ENCODE data around the gene BORCS5. TPM values are rescaled to one million over a fixed set of nuclear protein-coding genes. Genes with fewer than 3 reads are reported as not detected.
A peak's percentile ranks its signal among the peaks of the same experiment; 100 is the strongest.

BORCS5 gene
- total RNA-seq, 1 experiment from 2014 or later: 25.7 TPM

GRCh38 chr12:12357719-12358461, 1.0 kb downstream of the BORCS5 start:
- no peak for TF ChIP-seq CTCF (IDR thresholded peaks at IDR 0.05; ENCODE audit: insufficient read depth in 1 of 2, low read depth in 1 of 2, low read length in 1 of 2, severe bottlenecking in 1 of 2, unreplicated experiment in 1 of 2)
- POLR2A ChIA-PET: interaction anchor here (0.6 to 2.2 kb wide), 11 partner anchors 8 to 609 kb away, joined by 3 to 15 read pairs (median 3); no protein-coding TSS in a partner anchor
- no peak for DNase-seq
- Mint-ChIP-seq H3K9me3 (ENCODE audit: unreplicated experiment) (no peaks in the 10 kb centered on the region), H3K4me1 (ENCODE audit: low read depth, unreplicated experiment) (peaks cover 12% of the 10 kb centered on the region), H3K27me3 (ENCODE audit: insufficient read depth, unreplicated experiment) (no peaks in the 10 kb centered on the region), H3K36me3 (ENCODE audit: insufficient read depth, unreplicated experiment) (peaks cover 13% of the 10 kb centered on the region), H3K27ac (ENCODE audit: unreplicated experiment) (peak overlapping the region; percentile 96), H3K4me3 (ENCODE audit: unreplicated experiment) (peak overlapping the region; percentile 94)
- intact Hi-C loops (cut with micrococcal nuclease; ENCODE audit: unreplicated experiment): loop anchor here (1.0 to 5.0 kb wide), 4 partner anchors 9 to 359 kb away; partner anchors contain the start of gene CDKN1B
- H3K27me3 ChIP-seq (replicated peaks; ENCODE audit: control insufficient read depth, insufficient read depth, low read length): no peaks in the 10 kb centered on the region
- no peaks in the 10 kb centered on the region; the same call in 1 of the 2 replicates for H3K36me3 ChIP-seq (ENCODE audit: control insufficient read depth, insufficient read depth, low read length)
- peak overlapping the region; percentile 86 for H3K4me3 ChIP-seq (ENCODE audit: low read depth, low read length)
- CTCF ChIA-PET: interaction anchor here (0.6 to 1.3 kb wide), 11 partner anchors 8 to 342 kb away, joined by 3 to 7 read pairs (median 4); partner anchors contain the start of genes BCL2L14 and MANSC1
- no peaks in the 10 kb centered on the region for H3K9me3 ChIP-seq
- BruUV-seq (replicated peaks): TSS peak; percentile 50
- H3K4me1 ChIP-seq: peaks cover 7% of the 10 kb centered on the region; the same call in 1 of the 2 replicates

- BruUV-seq (replicated peaks): no TSS peak
- no peaks in the 10 kb centered on the region; the same call in 1 of the 2 replicates for H3K36me3 ChIP-seq (ENCODE audit: control insufficient read depth, insufficient read depth, low read length)
- CTCF ChIA-PET: interaction anchor here (0.6 to 0.8 kb wide), 3 partner anchors 9 to 341 kb away, joined by 3 read pairs; partner anchors contain the start of gene MANSC1
- DNase-seq: no peak
- no peaks in the 10 kb centered on the region for H3K27me3 Mint-ChIP-seq (ENCODE audit: insufficient read depth, unreplicated experiment)
- H3K9me3 Mint-ChIP-seq (ENCODE audit: unreplicated experiment): no peaks in the 10 kb centered on the region
- H3K36me3 Mint-ChIP-seq (ENCODE audit: insufficient read depth, unreplicated experiment): peaks cover 13% of the 10 kb centered on the region
- peak overlapping the region; percentile 94 for H3K4me3 Mint-ChIP-seq (ENCODE audit: unreplicated experiment)
- intact Hi-C loops (cut with micrococcal nuclease; ENCODE audit: unreplicated experiment): loop anchor here (5.0 kb wide), 2 partner anchors 344 to 359 kb away; partner anchors contain the start of gene CDKN1B
- peak overlapping the region; percentile 86 for H3K4me3 ChIP-seq (ENCODE audit: low read depth, low read length)
- H3K4me1 Mint-ChIP-seq (ENCODE audit: low read depth, unreplicated experiment): peaks cover 12% of the 10 kb centered on the region
- POLR2A ChIA-PET: interaction anchor here (0.6 to 2.2 kb wide), 3 partner anchors 45 to 358 kb away, joined by 4 to 15 read pairs (median 7); no protein-coding TSS in a partner anchor
- H3K4me1 ChIP-seq: peaks cover 7% of the 10 kb centered on the region; the same call in 1 of the 2 replicates
- H3K27ac Mint-ChIP-seq (ENCODE audit: unreplicated experiment): peak overlapping the region; percentile 96
- TF ChIP-seq CTCF (IDR thresholded peaks at IDR 0.05; ENCODE audit: insufficient read depth in 1 of 2, low read depth in 1 of 2, low read length in 1 of 2, severe bottlenecking in 1 of 2, unreplicated experiment in 1 of 2): no peak
- H3K27me3 ChIP-seq (replicated peaks; ENCODE audit: control insufficient read depth, insufficient read depth, low read length): no peaks in the 10 kb centered on the region
- no peaks in the 10 kb centered on the region for H3K9me3 ChIP-seq
These were observed 1.6 kb downstream of the BORCS5 start for GRCh38 chr12:12358528-12358927.

GRCh38 chr12:12364787-12365445, 8.0 kb downstream of the BORCS5 start:
- ChIA-PET POLR2A (interaction anchor here (0.6 to 0.8 kb wide), 2 partner anchors 8 to 324 kb away, joined by 3 to 5 read pairs; partner anchors contain the start of gene BORCS5), CTCF (no interaction called here)
- Histone ChIP-seq H3K4me1 (peaks cover 3% of the 10 kb centered on the region; the same call in 1 of the 2 replicates), H3K4me3 (ENCODE audit: low read depth, low read length) (no peak overlapping the region), H3K9me3 (no peaks in the 10 kb centered on the region; the same call in 1 of the 2 replicates), H3K36me3 (ENCODE audit: control insufficient read depth, insufficient read depth, low read length) (no peaks in the 10 kb centered on the region; the same call in 1 of the 2 replicates), H3K27me3 (replicated peaks; ENCODE audit: control insufficient read depth, insufficient read depth, low read length) (no peaks in the 10 kb centered on the region)
- TF ChIP-seq CTCF (IDR thresholded peaks at IDR 0.05; ENCODE audit: insufficient read depth in 1 of 2, low read depth in 1 of 2, low read length in 1 of 2, severe bottlenecking in 1 of 2, unreplicated experiment in 1 of 2): no peak
- intact Hi-C loops (cut with micrococcal nuclease; ENCODE audit: unreplicated experiment): no loop called here
- no TSS peak for BruUV-seq (replicated peaks)
- no peak overlapping the region for H3K27ac Mint-ChIP-seq (ENCODE audit: unreplicated experiment)
- DNase-seq: no peak
- peaks cover 15% of the 10 kb centered on the region for H3K4me1 Mint-ChIP-seq (ENCODE audit: low read depth, unreplicated experiment)
- no peak overlapping the region for H3K4me3 Mint-ChIP-seq (ENCODE audit: unreplicated experiment)
- no peaks in the 10 kb centered on the region for H3K27me3 Mint-ChIP-seq (ENCODE audit: insufficient read depth, unreplicated experiment)
- H3K9me3 Mint-ChIP-seq (ENCODE audit: unreplicated experiment): no peaks in the 10 kb centered on the region
- no peaks in the 10 kb centered on the region for H3K36me3 Mint-ChIP-seq (ENCODE audit: insufficient read depth, unreplicated experiment)

All from Caco-2 (cell line).